ENCODE measurements around the gene SCLY. TPM values are rescaled to one million over a fixed set of nuclear protein-coding genes. Genes with fewer than 3 reads are reported as not detected.
A peak's percentile ranks its signal among the peaks of the same experiment; 100 is the strongest.

SCLY gene
- total and polyA plus RNA-seq, 2 of the 13 experiments (the other 11 are each of a cell fraction or from before 2014, with no cell fraction given): 27.9 to 38.6 TPM

- TF ChIP-seq, protein P1, sequence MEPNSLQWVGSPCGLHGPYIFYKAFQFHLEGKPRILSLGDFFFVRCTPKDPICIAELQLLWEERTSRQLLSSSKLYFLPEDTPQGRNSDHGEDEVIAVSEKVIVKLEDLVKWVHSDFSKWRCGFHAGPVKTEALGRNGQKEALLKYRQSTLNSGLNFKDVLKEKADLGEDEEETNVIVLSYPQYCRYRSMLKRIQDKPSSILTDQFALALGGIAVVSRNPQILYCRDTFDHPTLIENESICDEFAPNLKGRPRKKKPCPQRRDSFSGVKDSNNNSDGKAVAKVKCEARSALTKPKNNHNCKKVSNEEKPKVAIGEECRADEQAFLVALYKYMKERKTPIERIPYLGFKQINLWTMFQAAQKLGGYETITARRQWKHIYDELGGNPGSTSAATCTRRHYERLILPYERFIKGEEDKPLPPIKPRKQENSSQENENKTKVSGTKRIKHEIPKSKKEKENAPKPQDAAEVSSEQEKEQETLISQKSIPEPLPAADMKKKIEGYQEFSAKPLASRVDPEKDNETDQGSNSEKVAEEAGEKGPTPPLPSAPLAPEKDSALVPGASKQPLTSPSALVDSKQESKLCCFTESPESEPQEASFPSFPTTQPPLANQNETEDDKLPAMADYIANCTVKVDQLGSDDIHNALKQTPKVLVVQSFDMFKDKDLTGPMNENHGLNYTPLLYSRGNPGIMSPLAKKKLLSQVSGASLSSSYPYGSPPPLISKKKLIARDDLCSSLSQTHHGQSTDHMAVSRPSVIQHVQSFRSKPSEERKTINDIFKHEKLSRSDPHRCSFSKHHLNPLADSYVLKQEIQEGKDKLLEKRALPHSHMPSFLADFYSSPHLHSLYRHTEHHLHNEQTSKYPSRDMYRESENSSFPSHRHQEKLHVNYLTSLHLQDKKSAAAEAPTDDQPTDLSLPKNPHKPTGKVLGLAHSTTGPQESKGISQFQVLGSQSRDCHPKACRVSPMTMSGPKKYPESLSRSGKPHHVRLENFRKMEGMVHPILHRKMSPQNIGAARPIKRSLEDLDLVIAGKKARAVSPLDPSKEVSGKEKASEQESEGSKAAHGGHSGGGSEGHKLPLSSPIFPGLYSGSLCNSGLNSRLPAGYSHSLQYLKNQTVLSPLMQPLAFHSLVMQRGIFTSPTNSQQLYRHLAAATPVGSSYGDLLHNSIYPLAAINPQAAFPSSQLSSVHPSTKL (CRISPR knock-in tag; IDR thresholded peaks at IDR 0.05): no peak
- TF ChIP-seq BCLAF1 (IDR thresholded peaks at IDR 0.05) (no peak), CREM (IDR thresholded peaks at IDR 0.05) (no peak), CREM (CRISPR knock-in tag; IDR thresholded peaks at IDR 0.05) (no peak), ZNF790 (CRISPR knock-in tag; IDR thresholded peaks at IDR 0.05; ENCODE audit: borderline replicate concordance) (no peak), ZNF577 (CRISPR knock-in tag; IDR thresholded peaks at IDR 0.05; ENCODE audit: borderline replicate concordance, low read depth) (0 out of 2 replicates have a peak, but pooled peaks have one; percentile 74), THAP11 (CRISPR knock-in tag; IDR thresholded peaks at IDR 0.05) (no peak), TBP (CRISPR knock-in tag; IDR thresholded peaks at IDR 0.05) (no peak), NFKB2 (CRISPR knock-in tag; IDR thresholded peaks at IDR 0.05; ENCODE audit: borderline replicate concordance) (no peak), ZNF234 (CRISPR knock-in tag; conservative IDR thresholded peaks at IDR 0.05) (no peak), MIXL1 (CRISPR knock-in tag; IDR thresholded peaks at IDR 0.05) (no peak), EEA1 (CRISPR knock-in tag; IDR thresholded peaks at IDR 0.05; ENCODE audit: borderline replicate concordance) (0 out of 2 replicates have a peak, but pooled peaks have one; percentile 78), ZNF292 (CRISPR knock-in tag; IDR thresholded peaks at IDR 0.05; ENCODE audit: borderline replicate concordance, low read depth) (no peak), KDM1A (CRISPR knock-in tag; IDR thresholded peaks at IDR 0.05) (no peak)
- TF ChIP-seq, protein P2, sequence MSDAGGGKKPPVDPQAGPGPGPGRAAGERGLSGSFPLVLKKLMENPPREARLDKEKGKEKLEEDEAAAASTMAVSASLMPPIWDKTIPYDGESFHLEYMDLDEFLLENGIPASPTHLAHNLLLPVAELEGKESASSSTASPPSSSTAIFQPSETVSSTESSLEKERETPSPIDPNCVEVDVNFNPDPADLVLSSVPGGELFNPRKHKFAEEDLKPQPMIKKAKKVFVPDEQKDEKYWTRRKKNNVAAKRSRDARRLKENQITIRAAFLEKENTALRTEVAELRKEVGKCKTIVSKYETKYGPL (CRISPR knock-in tag; IDR thresholded peaks at IDR 0.05): no peak
- TF ChIP-seq, protein P3, sequence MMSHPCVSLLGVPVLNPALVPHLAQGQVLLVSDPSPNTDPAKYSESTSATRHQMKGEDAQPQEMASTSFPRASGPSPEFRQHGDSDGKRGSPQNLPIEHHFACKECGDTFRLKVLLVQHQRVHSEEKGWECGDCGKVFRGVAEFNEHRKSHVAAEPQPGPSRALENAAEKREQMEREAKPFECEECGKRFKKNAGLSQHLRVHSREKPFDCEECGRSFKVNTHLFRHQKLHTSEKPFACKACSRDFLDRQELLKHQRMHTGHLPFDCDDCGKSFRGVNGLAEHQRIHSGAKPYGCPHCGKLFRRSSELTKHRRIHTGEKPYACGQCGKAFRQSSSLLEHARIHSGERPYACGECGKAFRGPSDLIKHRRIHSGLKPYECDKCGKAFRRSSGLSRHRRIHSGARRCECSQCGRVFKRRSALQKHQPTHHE (CRISPR knock-in tag; IDR thresholded peaks at IDR 0.05; ENCODE audit: borderline replicate concordance): no peak
- TF ChIP-seq, protein P4, sequence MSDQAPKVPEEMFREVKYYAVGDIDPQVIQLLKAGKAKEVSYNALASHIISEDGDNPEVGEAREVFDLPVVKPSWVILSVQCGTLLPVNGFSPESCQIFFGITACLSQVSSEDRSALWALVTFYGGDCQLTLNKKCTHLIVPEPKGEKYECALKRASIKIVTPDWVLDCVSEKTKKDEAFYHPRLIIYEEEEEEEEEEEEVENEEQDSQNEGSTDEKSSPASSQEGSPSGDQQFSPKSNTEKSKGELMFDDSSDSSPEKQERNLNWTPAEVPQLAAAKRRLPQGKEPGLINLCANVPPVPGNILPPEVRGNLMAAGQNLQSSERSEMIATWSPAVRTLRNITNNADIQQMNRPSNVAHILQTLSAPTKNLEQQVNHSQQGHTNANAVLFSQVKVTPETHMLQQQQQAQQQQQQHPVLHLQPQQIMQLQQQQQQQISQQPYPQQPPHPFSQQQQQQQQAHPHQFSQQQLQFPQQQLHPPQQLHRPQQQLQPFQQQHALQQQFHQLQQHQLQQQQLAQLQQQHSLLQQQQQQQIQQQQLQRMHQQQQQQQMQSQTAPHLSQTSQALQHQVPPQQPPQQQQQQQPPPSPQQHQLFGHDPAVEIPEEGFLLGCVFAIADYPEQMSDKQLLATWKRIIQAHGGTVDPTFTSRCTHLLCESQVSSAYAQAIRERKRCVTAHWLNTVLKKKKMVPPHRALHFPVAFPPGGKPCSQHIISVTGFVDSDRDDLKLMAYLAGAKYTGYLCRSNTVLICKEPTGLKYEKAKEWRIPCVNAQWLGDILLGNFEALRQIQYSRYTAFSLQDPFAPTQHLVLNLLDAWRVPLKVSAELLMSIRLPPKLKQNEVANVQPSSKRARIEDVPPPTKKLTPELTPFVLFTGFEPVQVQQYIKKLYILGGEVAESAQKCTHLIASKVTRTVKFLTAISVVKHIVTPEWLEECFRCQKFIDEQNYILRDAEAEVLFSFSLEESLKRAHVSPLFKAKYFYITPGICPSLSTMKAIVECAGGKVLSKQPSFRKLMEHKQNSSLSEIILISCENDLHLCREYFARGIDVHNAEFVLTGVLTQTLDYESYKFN (CRISPR knock-in tag; conservative IDR thresholded peaks at IDR 0.05): no peak
These were observed 758 bp downstream of the SCLY start (continued) for GRCh38 chr2:238061315-238062202.
